Body of pancreas (tissue), 4 donors: Measurements from ENCODE around the gene KPNA3. TPM values are rescaled to one million over a fixed set of nuclear protein-coding genes. Genes with fewer than 3 reads are reported as not detected.
"Not testable (repeated sequence)": the region's sequence is repeated elsewhere in the genome, so short reads cannot be mapped to it uniquely, and the experiment has no call there.

Experiments
- ATAC-seq: fragments of 150-250 bp; one replicate; pipeline ENCODE4 v1.9.1; 2016
- DNase-seq, 4 donors: peaks; one replicate each; pipeline ENCODE4 v3.0.0-alpha.2; 2019
- H3K27ac ChIP-seq, 4 donors: fragments of 200-600 bp; sonication (generic); 1 replicate in 3 of 4; 2 replicates in 1 of 4; pipeline versions ENCODE4 v1.5.1 to v1.6.1; 2016 to 2019; ENCODE audit warnings: mild to moderate bottlenecking in 1 of 4, mixed read lengths in 1 of 4, moderate library complexity in 1 of 4
- H3K27me3 ChIP-seq, 2 donors: fragments of 200-600 bp; sonication (generic); one replicate each; pipeline ENCODE4 v1.6.0; 2016; ENCODE audit warnings: mild to moderate bottlenecking in 1 of 2
- H3K36me3 ChIP-seq, 2 donors: fragments of 200-600 bp; sonication (generic); replicated peaks in 1 of 2; 2 replicates each; pipeline ENCODE4 v1.5.1; 2016; ENCODE audit warnings: low read depth in 2 of 2; ENCODE audit not compliant: insufficient read depth in 1 of 2
- H3K4me1 ChIP-seq: fragments of 200-600 bp; sonication (generic); one replicate; pipeline ENCODE4 v1.6.0; 2016
- H3K4me3 ChIP-seq, 2 donors: fragments of 200-600 bp; sonication (generic); 1 replicate in 1 of 2; 2 replicates in 1 of 2; pipeline ENCODE4 v1.5.1; 2016 to 2019
- H3K9me3 ChIP-seq, 3 donors: fragments of 200-600 bp; sonication (generic); 1 replicate in 2 of 3; 2 replicates in 1 of 3; pipeline ENCODE4 v1.5.1; 2016
- POLR2A ChIP-seq, 3 donors: fragments of 450-650 bp; IDR thresholded peaks; one replicate each; pipeline ENCODE4 v1.6.1; 2016; ENCODE audit warnings: antibody characterized with exemption in 3 of 3, mild to moderate bottlenecking in 2 of 3
- WGBS, 2 donors: methylation state at CpG; one replicate each; pipeline ENCODE4 v1.1.5; 2017; 5-methylcytosine and 5-hydroxymethylcytosine counted together
- intact Hi-C: fragments of 100-400 bp; cut with DNase I; formaldehyde crosslinking; loops from one replicate; pipeline ENCODE4 v1.15.1; 2023
- total RNA-seq, 2 donors: library from RNA; depleted of rRNA; stranded (reverse); fragments of >200 nt; gene quantifications; one replicate each; pipeline ENCODE4 v1.1.0, GENCODE V29; 2016
- TF ChIP-seq, protein P1 (sequence below), 7 experiments: fragments of 450-650 bp in 4 of 7; fragments of 200-600 bp in 3 of 7; sonication (generic) in 3 of 7; IDR thresholded peaks; one replicate each; pipeline ENCODE4 v1.5.1; 2016 to 2019; ENCODE audit warnings: antibody characterized with exemption in 7 of 7

KPNA3 gene
- total RNA-seq, 2 donors from 2014 or later = 6.3 to 10.9 TPM

- no peak for TF ChIP-seq POLR2A (IDR thresholded peaks at IDR 0.05)
- TF ChIP-seq, protein P1, sequence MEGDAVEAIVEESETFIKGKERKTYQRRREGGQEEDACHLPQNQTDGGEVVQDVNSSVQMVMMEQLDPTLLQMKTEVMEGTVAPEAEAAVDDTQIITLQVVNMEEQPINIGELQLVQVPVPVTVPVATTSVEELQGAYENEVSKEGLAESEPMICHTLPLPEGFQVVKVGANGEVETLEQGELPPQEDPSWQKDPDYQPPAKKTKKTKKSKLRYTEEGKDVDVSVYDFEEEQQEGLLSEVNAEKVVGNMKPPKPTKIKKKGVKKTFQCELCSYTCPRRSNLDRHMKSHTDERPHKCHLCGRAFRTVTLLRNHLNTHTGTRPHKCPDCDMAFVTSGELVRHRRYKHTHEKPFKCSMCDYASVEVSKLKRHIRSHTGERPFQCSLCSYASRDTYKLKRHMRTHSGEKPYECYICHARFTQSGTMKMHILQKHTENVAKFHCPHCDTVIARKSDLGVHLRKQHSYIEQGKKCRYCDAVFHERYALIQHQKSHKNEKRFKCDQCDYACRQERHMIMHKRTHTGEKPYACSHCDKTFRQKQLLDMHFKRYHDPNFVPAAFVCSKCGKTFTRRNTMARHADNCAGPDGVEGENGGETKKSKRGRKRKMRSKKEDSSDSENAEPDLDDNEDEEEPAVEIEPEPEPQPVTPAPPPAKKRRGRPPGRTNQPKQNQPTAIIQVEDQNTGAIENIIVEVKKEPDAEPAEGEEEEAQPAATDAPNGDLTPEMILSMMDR (IDR thresholded peaks at IDR 0.05) = no peak
- Histone ChIP-seq H3K4me3 (no peak overlapping the region), H3K36me3 (no peaks in the 10 kb centered on the region), H3K27ac (no peak overlapping the region), H3K4me1 (peaks cover 24% of the 10 kb centered on the region), H3K9me3 (no peaks in the 10 kb centered on the region), H3K27me3 (no peaks in the 10 kb centered on the region)
- ATAC-seq (no peak), DNase-seq (no peak)
- intact Hi-C loops = no loop called here
These were observed 60.7 kb downstream of the KPNA3 start for GRCh38 chr13:49731766-49732165.

- H3K27me3 ChIP-seq = no peaks in the 10 kb centered on the region
- no peak overlapping the region for H3K4me3 ChIP-seq
- H3K36me3 ChIP-seq = peaks cover 0 to 2% of the 10 kb centered on the region in 2 donors
- no peak overlapping the region for H3K27ac ChIP-seq
- ATAC-seq (no peak), DNase-seq (no peak)
- peaks cover 0 to 3% (median 0%) of the 10 kb centered on the region in 3 donors for H3K9me3 ChIP-seq
- 93 to 97% methylated on average over 6 of the region's 6 CpGs for WGBS, 2 donors
- intact Hi-C loops = no loop called here
- TF ChIP-seq, protein P1 (IDR thresholded peaks at IDR 0.05) = no peak
- TF ChIP-seq POLR2A (IDR thresholded peaks at IDR 0.05) = no peak
- H3K4me1 ChIP-seq = peaks cover under 1% of the 10 kb centered on the region
These were observed 75.9 kb downstream of the KPNA3 start for GRCh38 chr13:49716615-49717014.

GRCh38 chr13:49714757-49715156 lies 77.7 kb downstream of the KPNA3 start:
- TF ChIP-seq, protein P1 (IDR thresholded peaks at IDR 0.05) = no peak
- no peak for TF ChIP-seq POLR2A (IDR thresholded peaks at IDR 0.05)
- H3K9me3 ChIP-seq = peaks cover 0 to 3% (median 0%) of the 10 kb centered on the region in 3 donors
- ATAC-seq (no peak), DNase-seq (no peak)
- H3K27me3 ChIP-seq = no peaks in the 10 kb centered on the region
- H3K27ac ChIP-seq = no peak overlapping the region
- H3K4me3 ChIP-seq = no peak overlapping the region
- H3K4me1 ChIP-seq = peaks cover 10% of the 10 kb centered on the region
- 98 to 100% methylated on average over 1 of the region's 1 CpG for WGBS, 2 donors
- peaks cover 0 to 1% of the 10 kb centered on the region in 2 donors for H3K36me3 ChIP-seq
- intact Hi-C loops = no loop called here

GRCh38 chr13:49711218-49711863 lies 81.1 kb downstream of the KPNA3 start:
- no peaks in the 10 kb centered on the region for H3K27me3 ChIP-seq
- ATAC-seq (no peak), DNase-seq (no peak)
- 55 to 68% methylated on average over 2 of the region's 2 CpGs for WGBS, 2 donors
- peaks cover 10% of the 10 kb centered on the region for H3K4me1 ChIP-seq
- no peaks in the 10 kb centered on the region for H3K36me3 ChIP-seq
- peaks cover 0 to 3% (median 0%) of the 10 kb centered on the region in 3 donors for H3K9me3 ChIP-seq
- intact Hi-C loops = no loop called here
- no peak overlapping the region for H3K4me3 ChIP-seq
- no peak overlapping the region for H3K27ac ChIP-seq
- TF ChIP-seq, protein P1 (IDR thresholded peaks at IDR 0.05) = no peak
- TF ChIP-seq POLR2A (IDR thresholded peaks at IDR 0.05) = no peak

DNA sequence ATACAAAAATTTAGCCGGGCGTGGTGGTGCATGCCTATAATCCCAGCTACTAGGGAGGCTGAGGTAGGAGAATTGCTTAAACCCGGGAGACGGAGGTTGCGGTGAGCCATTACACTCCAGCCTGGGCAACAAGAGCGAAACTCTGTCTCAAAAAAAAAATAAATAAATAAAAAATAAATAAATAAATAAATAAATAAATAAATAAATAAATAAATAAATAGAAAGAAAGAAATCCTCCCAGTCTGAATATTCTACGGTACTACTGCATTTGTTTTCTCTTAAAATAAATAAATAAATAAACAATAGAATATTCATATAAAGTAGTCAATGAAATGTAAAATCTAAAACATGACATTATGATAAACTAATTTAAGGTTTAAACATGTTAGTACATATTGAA lies 88.2 kb downstream of the KPNA3 start:
- DNase-seq, H3K4me1 ChIP-seq, H3K4me3 ChIP-seq, ATAC-seq, H3K27ac ChIP-seq, H3K27me3 ChIP-seq, H3K9me3 ChIP-seq, intact Hi-C loops: not testable (repeated sequence)
- WGBS, 2 donors = 97 to 99% methylated on average over 7 of the region's 7 CpGs
- peaks cover 13 to 18% of the 10 kb centered on the region in 2 donors for H3K36me3 ChIP-seq
